ENCODE results near the gene PRAMEF4.
"Not testable (repeated sequence)": the region's sequence is repeated elsewhere in the genome, so short reads cannot be mapped to it uniquely, and the experiment has no call there.

PRAMEF4 gene

GRCh38 chr1:12886101-12886500, at the start of gene PRAMEF4:
TSS of gene PRAMEF4 (minus strand) at chr1:12886201. CDS start at chr1:12883394, 2,807 bp downstream.
- not testable (repeated sequence) for DNase-seq (ENCODE audit: low spot score)

GRCh38 chr1:12924368-12924767, 38.4 kb upstream of the PRAMEF4 start:
- DNase-seq (ENCODE audit: low spot score) = not testable (repeated sequence)

GRCh38 chr1:12921749-12922148, 35.7 kb upstream of the PRAMEF4 start:
- not testable (repeated sequence) for DNase-seq (ENCODE audit: low spot score)

GRCh38 chr1:12916310-12916709, 30.3 kb upstream of the PRAMEF4 start, which contains the start of gene PRAMEF7:
TSS of gene PRAMEF7 (plus strand) at chr1:12916610. CDS start at chr1:12917693, 1,083 bp downstream.
- not testable (repeated sequence) for DNase-seq (ENCODE audit: low spot score)

GRCh38 chr1:12903793-12904572, 18.0 kb upstream of the PRAMEF4 start:
- not testable (repeated sequence) for DNase-seq (ENCODE audit: low spot score)

- not testable (repeated sequence) for DNase-seq (ENCODE audit: low spot score)
Observed at GRCh38 chr1:12899186-12899585, 13.2 kb upstream of the PRAMEF4 start.

GRCh38 chr1:12898170-12898569, 12.2 kb upstream of the PRAMEF4 start, which contains the start of gene PRAMEF10:
TSS of gene PRAMEF10 (minus strand) at chr1:12898270. CDS start at chr1:12895847, 2,423 bp downstream.
- DNase-seq (ENCODE audit: low spot score) = not testable (repeated sequence)

GRCh38 chr1:12878453-12878852, 7.5 kb downstream of the PRAMEF4 start:
- not testable (repeated sequence) for DNase-seq (ENCODE audit: low spot score)

GRCh38 chr1:12863131-12863880, 22.7 kb downstream of the PRAMEF4 start:
- not testable (repeated sequence) for DNase-seq (ENCODE audit: low spot score)

GRCh38 chr1:12856786-12857185, 29.2 kb downstream of the PRAMEF4 start, which contains the start of gene PRAMEF2:
TSS of gene PRAMEF2 (plus strand) at chr1:12857086. CDS start at chr1:12859010, 1,924 bp downstream.
- DNase-seq (ENCODE audit: low spot score) = not testable (repeated sequence)

GRCh38 chr1:12851779-12852178, 34.2 kb downstream of the PRAMEF4 start:
- no peak for DNase-seq (ENCODE audit: low spot score)

- not testable (repeated sequence) for DNase-seq (ENCODE audit: low spot score)
Observed at GRCh38 chr1:12848620-12849019, 37.4 kb downstream of the PRAMEF4 start, which contains the start of gene HNRNPCL1. TSS of gene HNRNPCL1 (minus strand) at chr1:12848720. CDS start at chr1:12848289, 431 bp downstream.

GRCh38 chr1:12833251-12833650, 52.8 kb downstream of the PRAMEF4 start:
- not testable (repeated sequence) for DNase-seq (ENCODE audit: low spot score)

- DNase-seq (ENCODE audit: low spot score) = not testable (repeated sequence)
Observed at GRCh38 chr1:12831310-12831709, 54.7 kb downstream of the PRAMEF4 start, which contains the start of gene PRAMEF11. TSS of gene PRAMEF11 (minus strand) at chr1:12831410. CDS start at chr1:12828789, 2,621 bp downstream.
